Measurements from ENCODE around the gene TM4SF1.

DNA sequence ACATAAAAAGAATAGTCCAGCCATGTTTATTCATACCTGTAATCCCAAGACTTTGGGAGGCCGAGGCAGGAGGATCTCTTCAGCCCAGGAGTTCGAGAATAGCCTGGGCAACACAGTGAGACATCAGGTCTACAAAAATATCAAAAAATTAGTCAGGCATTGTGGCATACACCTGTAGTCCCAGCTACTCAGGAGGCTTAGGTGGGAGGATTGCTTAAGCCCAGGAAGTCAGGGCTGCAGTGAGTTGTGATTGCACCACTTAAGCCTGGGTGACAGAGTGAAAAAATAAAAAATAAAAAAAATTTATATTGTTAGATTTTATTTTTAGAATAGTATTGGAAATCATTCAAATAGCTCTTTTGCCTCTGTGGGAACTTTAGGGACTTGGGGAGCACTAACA lies 12.8 kb upstream of the TM4SF1 start:
- TF ChIP-seq, protein P1, sequence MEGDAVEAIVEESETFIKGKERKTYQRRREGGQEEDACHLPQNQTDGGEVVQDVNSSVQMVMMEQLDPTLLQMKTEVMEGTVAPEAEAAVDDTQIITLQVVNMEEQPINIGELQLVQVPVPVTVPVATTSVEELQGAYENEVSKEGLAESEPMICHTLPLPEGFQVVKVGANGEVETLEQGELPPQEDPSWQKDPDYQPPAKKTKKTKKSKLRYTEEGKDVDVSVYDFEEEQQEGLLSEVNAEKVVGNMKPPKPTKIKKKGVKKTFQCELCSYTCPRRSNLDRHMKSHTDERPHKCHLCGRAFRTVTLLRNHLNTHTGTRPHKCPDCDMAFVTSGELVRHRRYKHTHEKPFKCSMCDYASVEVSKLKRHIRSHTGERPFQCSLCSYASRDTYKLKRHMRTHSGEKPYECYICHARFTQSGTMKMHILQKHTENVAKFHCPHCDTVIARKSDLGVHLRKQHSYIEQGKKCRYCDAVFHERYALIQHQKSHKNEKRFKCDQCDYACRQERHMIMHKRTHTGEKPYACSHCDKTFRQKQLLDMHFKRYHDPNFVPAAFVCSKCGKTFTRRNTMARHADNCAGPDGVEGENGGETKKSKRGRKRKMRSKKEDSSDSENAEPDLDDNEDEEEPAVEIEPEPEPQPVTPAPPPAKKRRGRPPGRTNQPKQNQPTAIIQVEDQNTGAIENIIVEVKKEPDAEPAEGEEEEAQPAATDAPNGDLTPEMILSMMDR (IDR thresholded peaks at IDR 0.05) = no peak
- no peak for TF ChIP-seq POLR2AphosphoS5 (IDR thresholded peaks at IDR 0.05; ENCODE audit: low read depth, low read length)

Data from Panc1 (cell line).